Measurements from ENCODE around the gene TTLL6.

DNA sequence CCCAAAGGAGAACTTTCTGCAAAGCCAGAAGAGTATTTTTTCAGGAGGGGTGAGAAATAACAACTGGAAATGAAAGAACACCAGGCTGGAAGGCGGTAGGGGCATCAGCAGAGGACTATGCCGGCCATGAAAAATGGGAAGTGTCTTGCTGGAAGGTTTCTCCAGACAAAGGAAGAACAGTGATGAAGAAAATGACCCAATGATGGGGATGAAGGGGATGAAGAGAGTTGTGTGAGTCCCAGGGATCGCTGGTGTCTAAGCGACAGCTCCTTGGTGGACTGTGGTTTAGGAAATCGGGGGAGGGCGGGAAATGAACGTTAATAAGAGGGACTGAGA lies 623 bp downstream of the TTLL6 start:
- TF ChIP-seq, protein P1, sequence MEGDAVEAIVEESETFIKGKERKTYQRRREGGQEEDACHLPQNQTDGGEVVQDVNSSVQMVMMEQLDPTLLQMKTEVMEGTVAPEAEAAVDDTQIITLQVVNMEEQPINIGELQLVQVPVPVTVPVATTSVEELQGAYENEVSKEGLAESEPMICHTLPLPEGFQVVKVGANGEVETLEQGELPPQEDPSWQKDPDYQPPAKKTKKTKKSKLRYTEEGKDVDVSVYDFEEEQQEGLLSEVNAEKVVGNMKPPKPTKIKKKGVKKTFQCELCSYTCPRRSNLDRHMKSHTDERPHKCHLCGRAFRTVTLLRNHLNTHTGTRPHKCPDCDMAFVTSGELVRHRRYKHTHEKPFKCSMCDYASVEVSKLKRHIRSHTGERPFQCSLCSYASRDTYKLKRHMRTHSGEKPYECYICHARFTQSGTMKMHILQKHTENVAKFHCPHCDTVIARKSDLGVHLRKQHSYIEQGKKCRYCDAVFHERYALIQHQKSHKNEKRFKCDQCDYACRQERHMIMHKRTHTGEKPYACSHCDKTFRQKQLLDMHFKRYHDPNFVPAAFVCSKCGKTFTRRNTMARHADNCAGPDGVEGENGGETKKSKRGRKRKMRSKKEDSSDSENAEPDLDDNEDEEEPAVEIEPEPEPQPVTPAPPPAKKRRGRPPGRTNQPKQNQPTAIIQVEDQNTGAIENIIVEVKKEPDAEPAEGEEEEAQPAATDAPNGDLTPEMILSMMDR (IDR thresholded peaks at IDR 0.05; ENCODE audit: low read depth, low read length) = no peak
- no peak for TF ChIP-seq EZH2phosphoT487 (IDR thresholded peaks at IDR 0.05; ENCODE audit: low read depth)

Data from OCI-LY3 (cell line).